Mesodermal cell (in vitro differentiated cells): ENCODE data around the gene RCN2.

ENCODE experiments used
- H3K27ac ChIP-seq: 2 replicates; pipeline ENCODE4 v1.7.0; 2013; ENCODE audit warnings: mild to moderate bottlenecking, low read depth, low read length, moderate library complexity; ENCODE audit not compliant: severe bottlenecking
- H3K36me3 ChIP-seq: 2 replicates; pipeline ENCODE4 v1.7.1; 2013; ENCODE audit warnings: mild to moderate bottlenecking, low read length, moderate library complexity; ENCODE audit not compliant: control insufficient read depth, insufficient read depth
- H3K4me1 ChIP-seq: one replicate; pipeline ENCODE4 v1.7.1; 2013; ENCODE audit warnings: mild to moderate bottlenecking, low read length; ENCODE audit not compliant: insufficient read depth, control insufficient read depth, poor library complexity, severe bottlenecking
- H3K4me3 ChIP-seq: 2 replicates; pipeline ENCODE4 v1.7.0; 2013; ENCODE audit warnings: low read length, control low read depth, mild to moderate bottlenecking; ENCODE audit not compliant: insufficient read depth, poor library complexity, severe bottlenecking; ENCODE audit errors: extremely low read depth
- H3K9me3 ChIP-seq: 2 replicates; pipeline ENCODE4 v1.7.1; 2013; ENCODE audit warnings: mild to moderate bottlenecking, low read length, moderate library complexity; ENCODE audit not compliant: control insufficient read depth
- WGBS, 2 experiments: methylation state at CpG; one replicate each; pipeline ENCODE4 v1.1.5; 2013; ENCODE audit warnings: missing lambda C conversion rate in 2 of 2; ENCODE audit not compliant: insufficient coverage in 2 of 2; 5-methylcytosine and 5-hydroxymethylcytosine counted together

The RCN2 gene

GRCh38 chr15:76935620-76936019, 4.1 kb downstream of the RCN2 start:
- WGBS, 2 experiments = 86 to 100% methylated on average over 1 of the region's 2 CpGs
- Histone ChIP-seq H3K4me3 (no peak overlapping the region), H3K27ac (no peak overlapping the region), H3K4me1 (no peaks in the 10 kb centered on the region), H3K9me3 (no peaks in the 10 kb centered on the region), H3K36me3 (peaks cover 47% of the 10 kb centered on the region)

GRCh38 chr15:76936671-76937070, 5.1 kb downstream of the RCN2 start:
- Histone ChIP-seq H3K27ac (no peak overlapping the region), H3K4me3 (no peak overlapping the region), H3K36me3 (peaks cover 47% of the 10 kb centered on the region), H3K9me3 (no peaks in the 10 kb centered on the region), H3K4me1 (no peaks in the 10 kb centered on the region)
- WGBS, 2 experiments = 80 to 90% methylated on average over 1 to 2 of the region's 3 CpGs

- 91 to 100% methylated on average over 1 to 4 of the region's 5 CpGs for WGBS, 2 experiments
- Histone ChIP-seq H3K9me3 (no peaks in the 10 kb centered on the region), H3K4me3 (no peak overlapping the region), H3K36me3 (peaks cover 45% of the 10 kb centered on the region), H3K27ac (no peak overlapping the region), H3K4me1 (no peaks in the 10 kb centered on the region)
These were observed 7.2 kb downstream of the RCN2 start for GRCh38 chr15:76938752-76939151.

- no peak overlapping the region for H3K4me3 ChIP-seq
- WGBS, 2 experiments = no CpG with 5 or more reads among the region's 1 CpG
- peaks cover 47% of the 10 kb centered on the region for H3K36me3 ChIP-seq
- H3K9me3 ChIP-seq = no peaks in the 10 kb centered on the region
- no peak overlapping the region for H3K27ac ChIP-seq
- no peaks in the 10 kb centered on the region for H3K4me1 ChIP-seq
These were observed 8.2 kb downstream of the RCN2 start for GRCh38 chr15:76939715-76940114.

- Histone ChIP-seq H3K27ac (no peak overlapping the region), H3K4me1 (no peaks in the 10 kb centered on the region), H3K36me3 (peaks cover 52% of the 10 kb centered on the region), H3K9me3 (no peaks in the 10 kb centered on the region), H3K4me3 (no peak overlapping the region)
- WGBS, 2 experiments = 100% methylated on average over 1 of the region's 2 CpGs; no CpG with 5 or more reads in 1 of the 2 experiments
These were observed 10.1 kb downstream of the RCN2 start for GRCh38 chr15:76941636-76942035.

GRCh38 chr15:76942331-76942730, 10.8 kb downstream of the RCN2 start:
- H3K9me3 ChIP-seq = no peaks in the 10 kb centered on the region
- no peaks in the 10 kb centered on the region for H3K4me1 ChIP-seq
- no peak overlapping the region for H3K27ac ChIP-seq
- no peak overlapping the region for H3K4me3 ChIP-seq
- WGBS, 2 experiments = no CpG with 5 or more reads among the region's 2 CpGs
- peaks cover 52% of the 10 kb centered on the region for H3K36me3 ChIP-seq

- Histone ChIP-seq H3K9me3 (no peaks in the 10 kb centered on the region), H3K27ac (no peak overlapping the region), H3K4me1 (no peaks in the 10 kb centered on the region), H3K36me3 (peaks cover 56% of the 10 kb centered on the region), H3K4me3 (no peak overlapping the region)
- 92 to 100% methylated on average over 1 of the region's 2 CpGs for WGBS, 2 experiments
These were observed 14.0 kb downstream of the RCN2 start for GRCh38 chr15:76945494-76946093.

GRCh38 chr15:76947454-76947853, 15.9 kb downstream of the RCN2 start:
- Histone ChIP-seq H3K9me3 (no peaks in the 10 kb centered on the region), H3K36me3 (peaks cover 60% of the 10 kb centered on the region), H3K4me1 (no peaks in the 10 kb centered on the region), H3K27ac (no peak overlapping the region), H3K4me3 (no peak overlapping the region)
- 100% methylated on average over 1 of the region's 3 CpGs for WGBS, 2 experiments

- H3K4me1 ChIP-seq = no peaks in the 10 kb centered on the region
- H3K4me3 ChIP-seq = no peak overlapping the region
- WGBS, 2 experiments = no CpG with 5 or more reads among the region's 1 CpG
- peaks cover 29% of the 10 kb centered on the region for H3K36me3 ChIP-seq
- H3K9me3 ChIP-seq = no peaks in the 10 kb centered on the region
- H3K27ac ChIP-seq = no peak overlapping the region
These were observed 19.7 kb downstream of the RCN2 start for GRCh38 chr15:76951220-76951619.

GRCh38 chr15:76953913-76954312, 22.4 kb downstream of the RCN2 start:
- no CpG with 5 or more reads among the region's 3 CpGs for WGBS, 2 experiments

GRCh38 chr15:76954744-76955143, 23.2 kb downstream of the RCN2 start:
- H3K4me1 ChIP-seq = no peaks in the 10 kb centered on the region
- H3K27ac ChIP-seq = no peak overlapping the region
- peaks cover 6% of the 10 kb centered on the region for H3K36me3 ChIP-seq
- no peak overlapping the region for H3K4me3 ChIP-seq
- H3K9me3 ChIP-seq = no peaks in the 10 kb centered on the region
- 100% methylated on average over 1 of the region's 2 CpGs; no CpG with 5 or more reads in 1 of the 2 experiments for WGBS, 2 experiments

More at GRCh38 chr15:76953913-76954312, 22.4 kb downstream of the RCN2 start:
- Histone ChIP-seq H3K27ac (no peak overlapping the region), H3K36me3 (peaks cover 8% of the 10 kb centered on the region), H3K4me1 (no peaks in the 10 kb centered on the region), H3K4me3 (no peak overlapping the region), H3K9me3 (no peaks in the 10 kb centered on the region)
